ENCODE data around the gene TBX5.

TBX5 gene

DNA sequence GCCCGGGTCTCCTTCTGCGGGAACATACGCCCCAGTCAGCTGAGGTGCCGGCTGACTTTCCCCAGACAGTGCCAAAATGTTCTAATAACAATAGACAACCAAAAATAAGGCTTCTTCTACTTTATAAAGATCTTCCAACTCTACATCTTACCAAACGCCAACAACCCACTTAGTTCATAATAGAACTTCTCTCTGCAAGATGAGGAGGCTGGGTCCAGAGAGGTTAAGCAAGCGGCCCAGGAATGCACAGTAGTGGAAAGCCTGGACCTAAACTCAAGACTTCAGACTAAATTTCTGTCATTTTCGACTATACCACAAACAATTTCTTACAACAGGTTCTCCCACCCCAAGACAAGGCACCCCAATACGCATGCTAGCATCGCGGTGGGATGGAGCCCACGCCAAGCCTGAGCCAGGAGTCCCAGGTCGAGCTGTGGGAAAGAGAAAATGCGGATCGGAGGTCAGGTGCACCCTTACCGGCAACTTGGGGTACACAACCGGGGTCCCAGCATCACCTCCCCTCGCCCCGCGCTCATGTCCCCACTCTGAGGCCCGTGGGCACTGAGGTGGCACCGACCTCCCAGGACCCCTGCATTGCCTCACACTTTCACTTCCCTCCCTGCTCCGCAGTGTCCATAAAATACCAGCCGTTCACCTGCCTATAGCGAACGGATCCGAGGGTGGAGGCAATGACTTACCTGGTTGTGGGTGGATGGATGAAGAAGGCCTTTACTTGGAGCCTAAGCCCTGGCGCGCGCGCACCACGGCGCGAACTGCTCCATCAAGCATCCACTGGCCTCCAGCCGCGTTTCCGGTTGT, 42.1 kb upstream of the TBX5 start:
- H3K27me3 ChIP-seq (replicated peaks) = peaks cover 49% of the 10 kb centered on the region
- in situ Hi-C loops (cut with HindIII; ENCODE audit: low pct_ligation_motif_present, low sequenced_read_pairs) = no loop called here
- H3K4me3 ChIP-seq (ENCODE audit: low read depth, low read length) = no peak overlapping the region
- TF ChIP-seq, protein P1, sequence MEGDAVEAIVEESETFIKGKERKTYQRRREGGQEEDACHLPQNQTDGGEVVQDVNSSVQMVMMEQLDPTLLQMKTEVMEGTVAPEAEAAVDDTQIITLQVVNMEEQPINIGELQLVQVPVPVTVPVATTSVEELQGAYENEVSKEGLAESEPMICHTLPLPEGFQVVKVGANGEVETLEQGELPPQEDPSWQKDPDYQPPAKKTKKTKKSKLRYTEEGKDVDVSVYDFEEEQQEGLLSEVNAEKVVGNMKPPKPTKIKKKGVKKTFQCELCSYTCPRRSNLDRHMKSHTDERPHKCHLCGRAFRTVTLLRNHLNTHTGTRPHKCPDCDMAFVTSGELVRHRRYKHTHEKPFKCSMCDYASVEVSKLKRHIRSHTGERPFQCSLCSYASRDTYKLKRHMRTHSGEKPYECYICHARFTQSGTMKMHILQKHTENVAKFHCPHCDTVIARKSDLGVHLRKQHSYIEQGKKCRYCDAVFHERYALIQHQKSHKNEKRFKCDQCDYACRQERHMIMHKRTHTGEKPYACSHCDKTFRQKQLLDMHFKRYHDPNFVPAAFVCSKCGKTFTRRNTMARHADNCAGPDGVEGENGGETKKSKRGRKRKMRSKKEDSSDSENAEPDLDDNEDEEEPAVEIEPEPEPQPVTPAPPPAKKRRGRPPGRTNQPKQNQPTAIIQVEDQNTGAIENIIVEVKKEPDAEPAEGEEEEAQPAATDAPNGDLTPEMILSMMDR (IDR thresholded peaks at IDR 0.05; ENCODE audit: low read depth, low read length, missing control alignments) = no peak
- H3K27ac ChIP-seq = no peak overlapping the region
- no peak for DNase-seq
- no peaks in the 10 kb centered on the region for H3K36me3 ChIP-seq (replicated peaks)

DNA sequence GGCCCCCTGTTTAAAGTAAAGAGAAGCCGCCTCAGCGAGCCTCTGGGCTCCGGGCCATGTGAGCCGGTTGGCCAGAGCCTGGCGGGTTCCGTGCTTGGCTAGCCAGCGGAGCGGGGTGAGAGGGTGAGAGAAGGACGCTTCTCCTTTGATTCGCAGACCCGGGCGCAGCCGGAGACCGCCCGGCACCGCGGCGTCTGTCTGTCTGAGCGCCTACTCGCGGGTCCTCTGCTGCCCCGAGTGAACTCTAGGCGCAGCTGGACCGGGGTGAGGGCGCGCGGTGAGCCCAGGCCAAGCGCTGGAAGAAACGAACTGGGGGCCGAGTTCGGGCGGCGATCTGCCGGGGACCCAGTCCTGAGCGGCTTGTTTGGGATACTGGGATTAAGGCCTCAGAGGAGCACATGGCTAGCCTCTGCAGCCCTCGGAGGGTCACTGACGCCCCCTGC, 41.4 kb upstream of the TBX5 start:
- H3K4me3 ChIP-seq (ENCODE audit: low read depth, low read length) = no peak overlapping the region
- H3K27me3 ChIP-seq (replicated peaks) = peaks cover 51% of the 10 kb centered on the region
- no peak overlapping the region for H3K27ac ChIP-seq
- H3K36me3 ChIP-seq (replicated peaks) = no peaks in the 10 kb centered on the region
- TF ChIP-seq, protein P1 (IDR thresholded peaks at IDR 0.05; ENCODE audit: low read depth, low read length, missing control alignments) = no peak
- no peak for DNase-seq
- in situ Hi-C loops (cut with HindIII; ENCODE audit: low pct_ligation_motif_present, low sequenced_read_pairs) = no loop called here

DNA sequence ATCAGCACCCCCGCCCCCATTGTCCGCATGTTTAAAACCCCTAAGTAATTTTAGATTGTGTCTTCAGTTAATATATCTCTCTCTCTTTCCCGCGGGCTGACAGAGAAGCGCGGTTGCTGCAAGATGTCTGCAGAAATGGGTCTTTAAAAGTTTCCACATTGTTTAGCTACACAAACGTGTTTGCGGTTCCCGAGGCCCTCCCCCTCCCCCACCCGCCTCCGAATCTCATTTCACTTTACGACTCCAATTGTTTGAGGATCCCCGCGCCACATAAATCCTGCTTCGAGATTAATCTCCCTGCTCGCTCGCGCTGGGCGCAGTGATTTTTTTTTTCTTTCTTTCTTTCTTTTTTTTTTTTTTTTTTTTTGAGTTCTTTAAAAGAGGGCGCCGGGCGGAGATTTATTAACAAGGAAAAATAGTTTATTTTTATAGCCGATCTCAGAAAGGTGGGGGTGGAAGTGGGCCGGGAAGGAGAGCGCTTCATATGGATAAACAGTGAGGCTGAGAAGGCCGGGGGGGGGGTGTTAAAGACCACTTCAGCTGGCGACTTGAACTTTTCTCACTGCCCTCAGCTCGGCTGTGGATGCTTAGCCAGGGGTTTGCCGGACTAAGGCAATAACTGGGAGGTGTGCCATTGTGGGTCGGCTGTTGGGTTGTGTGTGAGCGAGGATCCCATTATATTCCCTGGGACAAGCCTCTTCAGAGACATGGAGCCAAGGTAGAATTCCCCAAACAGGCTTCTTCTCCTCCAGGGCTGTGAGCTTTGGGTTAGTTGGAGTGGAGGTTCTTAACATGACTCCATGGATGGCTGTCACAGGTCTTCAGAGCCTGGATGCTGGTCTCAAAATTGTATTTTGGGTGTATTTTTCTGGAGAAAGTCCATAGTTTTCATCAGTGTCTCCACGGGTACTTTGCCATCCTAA, 39.7 kb upstream of the TBX5 start:
- in situ Hi-C loops (cut with HindIII; ENCODE audit: low pct_ligation_motif_present, low sequenced_read_pairs) = no loop called here
- H3K27me3 ChIP-seq (replicated peaks) = peaks cover 66% of the 10 kb centered on the region
- no peak overlapping the region for H3K27ac ChIP-seq
- no peak for DNase-seq
- TF ChIP-seq, protein P1 (IDR thresholded peaks at IDR 0.05; ENCODE audit: low read depth, low read length, missing control alignments) = no peak
- H3K36me3 ChIP-seq (replicated peaks) = no peaks in the 10 kb centered on the region
- H3K4me3 ChIP-seq (ENCODE audit: low read depth, low read length) = no peak overlapping the region

DNA sequence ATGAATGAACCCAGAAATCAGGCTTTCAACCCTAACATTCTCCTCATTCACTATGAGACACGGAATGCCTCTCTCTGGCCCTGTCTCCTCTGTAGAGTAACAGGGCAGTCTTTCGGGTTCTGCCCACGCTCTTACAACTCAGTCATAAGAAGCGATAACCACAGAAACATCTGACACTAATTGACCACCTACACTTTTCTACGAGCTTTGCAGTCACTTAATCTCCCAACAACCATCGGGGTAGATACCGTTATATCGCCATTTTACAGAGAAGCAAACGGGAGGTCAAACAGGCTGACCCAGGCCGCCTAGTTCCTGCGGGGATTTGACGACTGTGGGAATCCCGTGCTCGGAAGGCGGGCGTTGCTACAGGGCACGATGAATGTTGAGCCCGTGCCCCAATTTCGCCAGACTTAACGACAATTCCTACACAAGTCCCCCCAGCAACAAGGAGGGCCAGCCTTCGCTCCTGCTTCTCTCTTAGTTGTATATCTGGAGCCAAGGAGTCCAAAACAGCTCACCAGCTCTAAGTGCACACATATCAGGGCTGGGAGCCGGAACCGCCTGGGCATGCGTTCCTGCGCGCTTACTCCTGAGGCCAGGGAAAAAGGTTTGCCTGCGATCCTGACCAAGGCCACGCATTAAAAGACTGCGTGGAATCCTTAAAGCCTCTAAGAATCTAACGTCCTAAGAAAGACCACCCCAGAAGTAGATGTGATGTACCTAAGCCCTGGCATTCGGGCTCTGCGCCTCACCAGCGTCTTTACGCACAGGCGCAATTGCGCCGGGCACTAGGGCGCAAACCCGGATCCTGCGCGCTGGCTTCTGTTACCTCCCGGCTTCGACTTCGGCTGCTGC, 38.7 kb upstream of the TBX5 start:
- DNase-seq = no peak
- TF ChIP-seq, protein P1 (IDR thresholded peaks at IDR 0.05; ENCODE audit: low read depth, low read length, missing control alignments) = no peak
- Histone ChIP-seq H3K27ac (no peak overlapping the region), H3K36me3 (replicated peaks) (no peaks in the 10 kb centered on the region), H3K27me3 (replicated peaks) (peaks cover 74% of the 10 kb centered on the region), H3K4me3 (ENCODE audit: low read depth, low read length) (no peak overlapping the region)
- in situ Hi-C loops (cut with HindIII; ENCODE audit: low pct_ligation_motif_present, low sequenced_read_pairs) = no loop called here

DNA sequence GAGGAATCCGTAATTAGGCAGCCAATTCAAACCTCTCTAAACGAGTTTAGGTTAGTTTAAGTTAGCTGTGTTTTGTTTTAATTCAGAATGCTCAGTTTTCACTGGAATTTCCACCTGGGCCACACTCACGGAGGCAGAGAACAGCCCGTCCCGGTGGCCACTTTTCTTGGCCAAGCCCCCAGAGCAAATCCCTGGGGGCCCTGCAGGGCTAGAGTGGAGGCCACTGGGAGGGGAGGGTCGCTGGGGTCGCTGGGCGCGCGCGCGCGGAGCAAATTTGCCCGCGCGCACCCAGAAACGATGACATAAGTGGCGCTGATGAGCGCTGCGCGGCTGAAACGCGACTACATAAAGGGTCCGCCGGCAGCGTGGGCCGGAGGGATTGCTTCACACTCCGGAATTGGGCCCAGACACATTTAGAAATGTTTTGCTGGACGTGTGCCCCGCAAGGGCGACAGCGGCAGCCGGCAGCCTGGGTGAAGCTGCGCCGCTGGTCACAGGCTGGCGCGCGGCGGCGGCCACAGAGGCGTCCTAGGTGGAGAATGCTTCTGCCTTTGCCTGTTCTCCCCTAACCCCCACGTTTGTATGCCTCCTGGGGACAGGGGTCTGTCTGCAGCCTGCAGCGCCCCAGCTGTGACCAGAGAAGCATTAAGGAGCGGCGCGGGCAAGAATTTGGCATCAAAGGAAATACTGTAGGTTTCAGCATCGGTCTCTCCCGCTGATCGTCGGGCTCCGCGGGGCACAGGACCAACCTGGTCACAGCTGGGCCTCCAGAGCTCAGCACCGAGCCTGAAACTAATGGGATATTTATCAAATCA, 37.9 kb upstream of the TBX5 start:
- H3K27ac ChIP-seq = no peak overlapping the region
- no peak for DNase-seq
- H3K27me3 ChIP-seq (replicated peaks) = peaks cover 80% of the 10 kb centered on the region
- no peak overlapping the region for H3K4me3 ChIP-seq (ENCODE audit: low read depth, low read length)
- no peaks in the 10 kb centered on the region for H3K36me3 ChIP-seq (replicated peaks)
- in situ Hi-C loops (cut with HindIII; ENCODE audit: low pct_ligation_motif_present, low sequenced_read_pairs) = no loop called here
- TF ChIP-seq, protein P1 (IDR thresholded peaks at IDR 0.05; ENCODE audit: low read depth, low read length, missing control alignments) = no peak

All from brain microvascular endothelial cell (primary cell).